HTR-8/SVneo (cell line): Measurements from ENCODE around the gene TTC16.
A peak's percentile ranks its signal among the peaks of the same experiment; 100 is the strongest.

Experiments used
- DNase-seq: peaks from one replicate; pipeline ENCODE4 v3.0.0; 2011; ENCODE audit warnings: low spot score, mixed read lengths; ENCODE audit not compliant: insufficient read length
- FAIRE-seq: peaks from 2 replicates; lab custom pipeline; 2011; peaks lifted over from hg19 to GRCh38; lab: Jason Lieb, UNC

Gene TTC16

GRCh38 chr9:127716412-127716811 lies 533 bp downstream of the TTC16 start:
- DNase-seq (no peak), FAIRE-seq (no peak)

GRCh38 chr9:127717766-127718165 lies 1.9 kb downstream of the TTC16 start:
- DNase-seq (no peak), FAIRE-seq (no peak)

GRCh38 chr9:127720031-127720864 lies 4.4 kb downstream of the TTC16 start:
- DNase-seq = no peak
- FAIRE-seq = no peak

GRCh38 chr9:127720865-127721227 lies 5.0 kb downstream of the TTC16 start:
- no peak for FAIRE-seq
- DNase-seq = no peak

- no peak for DNase-seq
- FAIRE-seq = no peak
Observed at GRCh38 chr9:127721391-127721821, 5.5 kb downstream of the TTC16 start.

GRCh38 chr9:127722055-127722745 lies 6.3 kb downstream of the TTC16 start:
- FAIRE-seq = no peak
- DNase-seq = no peak

- no peak for DNase-seq
- FAIRE-seq = no peak
Observed at GRCh38 chr9:127723013-127723412, 7.1 kb downstream of the TTC16 start.

GRCh38 chr9:127723444-127723843 lies 7.6 kb downstream of the TTC16 start:
- DNase-seq (peak; percentile 39), FAIRE-seq (no peak)

GRCh38 chr9:127724012-127724411 lies 8.1 kb downstream of the TTC16 start:
- no peak for DNase-seq
- no peak for FAIRE-seq

GRCh38 chr9:127726871-127727270 lies 11.0 kb downstream of the TTC16 start:
- DNase-seq (no peak), FAIRE-seq (no peak)

GRCh38 chr9:127728808-127729207 lies 12.9 kb downstream of the TTC16 start:
- FAIRE-seq = no peak
- DNase-seq = no peak

- no peak for FAIRE-seq
Observed at GRCh38 chr9:127729522-127730256, 13.8 kb downstream of the TTC16 start.

GRCh38 chr9:127730262-127730661 lies 14.4 kb downstream of the TTC16 start:
- no peak for FAIRE-seq

More at GRCh38 chr9:127729522-127730256, 13.8 kb downstream of the TTC16 start:
- DNase-seq = no peak

GRCh38 chr9:127730799-127731410 lies 15.0 kb downstream of the TTC16 start:
- DNase-seq = no peak
- no peak for FAIRE-seq

More at GRCh38 chr9:127730262-127730661, 14.4 kb downstream of the TTC16 start:
- DNase-seq = no peak

- FAIRE-seq = no peak
- DNase-seq = no peak
Observed at GRCh38 chr9:127731938-127732337, 16.1 kb downstream of the TTC16 start.

GRCh38 chr9:127732444-127732843 lies 16.6 kb downstream of the TTC16 start:
- no peak for FAIRE-seq
- no peak for DNase-seq

GRCh38 chr9:127733614-127734013 lies 17.7 kb downstream of the TTC16 start:
- FAIRE-seq = no peak
- no peak for DNase-seq

- FAIRE-seq = no peak
Observed at GRCh38 chr9:127734247-127734746, 18.4 kb downstream of the TTC16 start.

GRCh38 chr9:127734747-127735529 lies 19.1 kb downstream of the TTC16 start, which contains the start of gene TOR2A:
TSS of gene TOR2A (minus strand) at chr9:127735294. CDS start at chr9:127735270, 24 bp downstream.
- FAIRE-seq = peak; percentile 96

More at GRCh38 chr9:127734247-127734746, 18.4 kb downstream of the TTC16 start:
- no peak for DNase-seq

More at GRCh38 chr9:127734747-127735529, 19.1 kb downstream of the TTC16 start, which contains the start of gene TOR2A:
- peak; percentile 89 for DNase-seq
